Transverse colon (tissue), 4 donors: Measurements from ENCODE around the gene ANO9. TPM values are rescaled to one million over a fixed set of nuclear protein-coding genes. Genes with fewer than 3 reads are reported as not detected.

Experiments used
- DNase-seq: peaks from one replicate; pipeline ENCODE4 v3.0.0-alpha.2; 2019
- H3K27ac ChIP-seq, 4 donors: fragments of 200-600 bp; sonication (generic); 2 replicates each; pipeline ENCODE4 v1.5.1; 2016 to 2018; ENCODE audit warnings: inconsistent platforms in 4 of 4
- H3K27me3 ChIP-seq: fragments of 200-600 bp; sonication (generic); 2 replicates; pipeline ENCODE4 v1.5.1; 2017; ENCODE audit warnings: inconsistent platforms
- H3K36me3 ChIP-seq, 4 donors: fragments of 200-600 bp; sonication (generic); 2 replicates each; pipeline ENCODE4 v1.5.1; 2017 to 2019; ENCODE audit warnings: inconsistent platforms in 4 of 4
- H3K4me1 ChIP-seq, 4 donors: fragments of 200-600 bp; sonication (generic); 2 replicates each; pipeline ENCODE4 v1.5.1; 2017 to 2020; ENCODE audit warnings: inconsistent platforms in 4 of 4
- H3K4me3 ChIP-seq, 4 donors: fragments of 200-600 bp; sonication (generic); 1 replicate in 1 of 4; 2 replicates in 3 of 4; pipeline versions ENCODE4 v1.5.1 to v1.6.1; 2017 to 2019; ENCODE audit warnings: inconsistent platforms in 4 of 4
- H3K9me3 ChIP-seq, 2 donors: fragments of 200-600 bp; sonication (generic); 2 replicates each; pipeline ENCODE4 v1.5.1; 2017 to 2019; ENCODE audit warnings: inconsistent platforms in 2 of 2
- CTCF ChIP-seq, 5 experiments: fragments of 200-600 bp in 3 of 5; fragments of 450-650 bp in 2 of 5; sonication (generic) in 3 of 5; IDR thresholded peaks; 1 replicate in 2 of 5; 2 replicates in 3 of 5; pipeline ENCODE4 v1.5.1; 2016 to 2017; ENCODE audit warnings: antibody characterized with exemption in 5 of 5, inconsistent platforms in 3 of 5, mild to moderate bottlenecking in 2 of 5, moderate library complexity in 1 of 5
- EP300 ChIP-seq: sonication (generic); formaldehyde crosslinking; IDR thresholded peaks from one replicate; pipeline ENCODE4 v1.6.1; 2017; ENCODE audit warnings: antibody characterized with exemption, low read depth
- POLR2A ChIP-seq: fragments of 450-650 bp; IDR thresholded peaks from one replicate; pipeline ENCODE4 v1.6.1; 2016; ENCODE audit warnings: antibody characterized with exemption, mild to moderate bottlenecking, moderate library complexity
- POLR2AphosphoS5 ChIP-seq, 3 donors: sonication (generic); formaldehyde crosslinking; IDR thresholded peaks; one replicate each; pipeline ENCODE4 v1.6.1; 2016; ENCODE audit warnings: antibody characterized with exemption in 3 of 3
- WGBS, 2 donors: methylation state at CpG; one replicate each; pipeline ENCODE4 v1.1.5; 2018; ENCODE audit warnings: low coverage in 1 of 2; 5-methylcytosine and 5-hydroxymethylcytosine counted together
- in situ Hi-C, 4 donors: fragments of 200-750 bp; cut with MboI; loops; one replicate each; pipeline versions ENCODE4 v1.15.0 to v1.15.1; 2017; ENCODE audit warnings: low sequenced_read_pairs in 3 of 4, low pct_ligation_motif_present in 1 of 4, low pct_unique_long_range_greater_than_20kb in 1 of 4
- intact Hi-C: fragments of 100-400 bp; cut with DNase I; formaldehyde crosslinking; loops from one replicate; pipeline ENCODE4 v1.15.1; 2023; ENCODE audit warnings: low total_unique reads
- total RNA-seq, 4 donors: library from RNA; depleted of rRNA; stranded (reverse); fragments of >200 nt; gene quantifications; one replicate each; pipeline ENCODE4 v1.1.0, GENCODE V29; 2016

The ANO9 gene
- total RNA-seq, 4 donors from 2014 or later, result 117 to 490 (median 296) TPM

- Histone ChIP-seq H3K4me1 (peaks cover 16 to 25% (median 18%) of the 10 kb centered on the region in 4 donors), H3K27ac (no peak overlapping the region), H3K4me3 (no peak overlapping the region), H3K36me3 (no peaks in the 10 kb centered on the region), H3K9me3 (no peaks in the 10 kb centered on the region), H3K27me3 (no peaks in the 10 kb centered on the region)
- intact Hi-C loops, result loop anchor here (10.0 kb wide), 1 partner anchor 51 kb away; the partner anchor contains the start of gene RNH1
- in situ Hi-C loops, result loop anchor here in 1 of 4 donors (10.0 kb wide), 1 partner anchor 49 kb away; no protein-coding TSS in a partner anchor
- DNase-seq, result no peak
- no peak for TF ChIP-seq CTCF (IDR thresholded peaks at IDR 0.05)
- TF ChIP-seq POLR2AphosphoS5 (IDR thresholded peaks at IDR 0.05), result no peak
- TF ChIP-seq EP300, result no peak
- TF ChIP-seq POLR2A, result no peak
- 85% methylated on average over 13 of the region's 13 CpGs; no CpG with 5 or more reads in 1 of the 2 donors for WGBS, 2 donors
Observed at GRCh38 chr11:453564-453963, 11.8 kb upstream of the ANO9 start.

GRCh38 chr11:452916-453527 is 11.2 kb upstream of the ANO9 start:
- no peaks in the 10 kb centered on the region for H3K36me3 ChIP-seq
- no peak for DNase-seq
- no peak overlapping the region for H3K27ac ChIP-seq
- no peaks in the 10 kb centered on the region for H3K9me3 ChIP-seq
- no peak overlapping the region for H3K4me3 ChIP-seq
- no peaks in the 10 kb centered on the region for H3K27me3 ChIP-seq
- H3K4me1 ChIP-seq, result peaks cover 16 to 27% (median 21%) of the 10 kb centered on the region in 4 donors
- WGBS, 2 donors, result 93% methylated on average over 18 of the region's 19 CpGs; no CpG with 5 or more reads in 1 of the 2 donors
- intact Hi-C loops (loop anchor here (10.0 kb wide), 1 partner anchor 52 kb away; the partner anchor contains the start of gene RNH1), in situ Hi-C loops (loop anchor here in 1 of 4 donors (10.0 kb wide), 1 partner anchor 48 kb away; no protein-coding TSS in a partner anchor)
- no peak for TF ChIP-seq CTCF (IDR thresholded peaks at IDR 0.05)

- no peaks in the 10 kb centered on the region for H3K9me3 ChIP-seq
- peaks cover 16 to 33% (median 25%) of the 10 kb centered on the region in 4 donors for H3K4me1 ChIP-seq
- WGBS, 2 donors, result 90% methylated on average over 12 of the region's 12 CpGs; no CpG with 5 or more reads in 1 of the 2 donors
- no peaks in the 10 kb centered on the region for H3K36me3 ChIP-seq
- no peak overlapping the region for H3K4me3 ChIP-seq
- TF ChIP-seq EP300, result no peak
- TF ChIP-seq CTCF (IDR thresholded peaks at IDR 0.05), result no peak
- TF ChIP-seq POLR2AphosphoS5 (IDR thresholded peaks at IDR 0.05), result no peak
- no peak for TF ChIP-seq POLR2A
- no peaks in the 10 kb centered on the region for H3K27me3 ChIP-seq
- in situ Hi-C loops (loop anchor here in 1 of 4 donors (10.0 kb wide), 1 partner anchor 47 kb away; no protein-coding TSS in a partner anchor), intact Hi-C loops (loop anchor here (10.0 kb wide), 1 partner anchor 53 kb away; the partner anchor contains the start of gene RNH1)
- no peak for DNase-seq
- no peak overlapping the region for H3K27ac ChIP-seq
Observed at GRCh38 chr11:452203-452744, 10.5 kb upstream of the ANO9 start.

GRCh38 chr11:451738-452137 is 9.9 kb upstream of the ANO9 start:
- H3K4me3 ChIP-seq, result peak overlapping the region in 1 of 4 donors; percentile 96
- H3K9me3 ChIP-seq, result no peaks in the 10 kb centered on the region
- no peaks in the 10 kb centered on the region for H3K27me3 ChIP-seq
- peaks cover 16 to 36% (median 26%) of the 10 kb centered on the region in 4 donors for H3K4me1 ChIP-seq
- in situ Hi-C loops, result loop anchor here in 1 of 4 donors (10.0 kb wide), 1 partner anchor 47 kb away; no protein-coding TSS in a partner anchor
- H3K27ac ChIP-seq, result peak overlapping the region in 1 of 4 donors; percentile 98
- intact Hi-C loops, result loop anchor here (10.0 kb wide), 1 partner anchor 53 kb away; the partner anchor contains the start of gene RNH1
- no peak for DNase-seq
- WGBS, 2 donors, result 88% methylated on average over 14 of the region's 14 CpGs; no CpG with 5 or more reads in 1 of the 2 donors
- TF ChIP-seq CTCF (IDR thresholded peaks at IDR 0.05), result no peak
- no peaks in the 10 kb centered on the region for H3K36me3 ChIP-seq
